HFFc6 (cell line): ENCODE data around the gene ZPLD1. TPM values are rescaled to one million over a fixed set of nuclear protein-coding genes. Genes with fewer than 3 reads are reported as not detected.

ENCODE experiments used
- DNase-seq: peaks from one replicate; pipeline ENCODE4 v3.0.0-alpha.2; 2018
- H3K27ac Mint-ChIP-seq: 2 replicates; pipeline ENCODE4 v1.8.0; 2020; ENCODE audit warnings: mild to moderate bottlenecking, mixed read lengths
- H3K27me3 Mint-ChIP-seq: 2 replicates; pipeline ENCODE4 v1.8.0; 2021; ENCODE audit warnings: mild to moderate bottlenecking, moderate library complexity, mixed read lengths; ENCODE audit not compliant: insufficient read depth
- H3K36me3 Mint-ChIP-seq: 2 replicates; pipeline ENCODE4 v1.8.0; 2021; ENCODE audit warnings: low read depth, mixed read lengths
- H3K4me1 Mint-ChIP-seq: 2 replicates; pipeline ENCODE4 v1.8.0; 2020; ENCODE audit warnings: low read depth, mixed read lengths
- H3K4me3 Mint-ChIP-seq: 2 replicates; pipeline ENCODE4 v1.8.0; 2020; ENCODE audit warnings: mild to moderate bottlenecking, moderate library complexity, mixed read lengths
- H3K9me3 Mint-ChIP-seq: 2 replicates; pipeline ENCODE4 v1.8.0; 2020; ENCODE audit warnings: mild to moderate bottlenecking, mixed read lengths
- CTCF ChIP-seq: fragments of 200-600 bp; sonication (generic); IDR thresholded peaks from 2 replicates; pipeline ENCODE4 v1.5.0; 2021; ENCODE audit warnings: antibody characterized with exemption, mild to moderate bottlenecking
- total RNA-seq, 6 experiments: library from RNA; stranded (reverse); fragmentation: NEBNext Ultra II Directional; extraction: Animal tissue kit (Norgen Biotek cat#: 25700); gene quantifications; 2 replicates in 1 of 6; 3 replicates in 5 of 6; pipeline ENCODE4 v1.2.3, GENCODE V29; 2021

Gene ZPLD1
- total RNA-seq, 6 experiments from 2014 or later: 0.07 to 0.19 (median 0.12) TPM; not detected in 3

DNA sequence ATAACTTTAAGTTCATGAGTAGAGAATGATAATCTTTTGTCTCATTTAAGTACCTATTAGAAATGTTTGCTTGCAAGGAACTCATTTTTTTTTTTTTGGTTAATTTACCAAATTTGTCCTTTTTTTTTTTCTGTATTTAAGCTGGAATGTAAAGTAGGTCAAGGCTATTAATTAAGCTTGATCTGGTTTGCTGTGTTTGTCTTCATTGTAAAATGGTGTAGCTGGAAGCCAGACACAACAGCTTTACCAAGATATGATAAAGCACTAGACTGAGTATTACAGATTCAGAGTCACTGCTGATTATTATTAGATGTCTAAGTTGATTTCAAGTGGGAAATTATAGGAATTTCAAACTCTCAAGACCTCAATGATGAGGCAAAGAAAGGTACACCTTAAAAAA is 15.0 kb upstream of the ZPLD1 start:
- Mint-ChIP-seq H3K4me3 (no peak overlapping the region), H3K36me3 (no peaks in the 10 kb centered on the region), H3K4me1 (peaks cover 7% of the 10 kb centered on the region; the same call in 1 of the 2 replicates), H3K9me3 (no peaks in the 10 kb centered on the region), H3K27me3 (peaks cover 3% of the 10 kb centered on the region; the same call in 1 of the 2 replicates), H3K27ac (no peak overlapping the region)
- no peak for DNase-seq
- no peak for TF ChIP-seq CTCF

DNA sequence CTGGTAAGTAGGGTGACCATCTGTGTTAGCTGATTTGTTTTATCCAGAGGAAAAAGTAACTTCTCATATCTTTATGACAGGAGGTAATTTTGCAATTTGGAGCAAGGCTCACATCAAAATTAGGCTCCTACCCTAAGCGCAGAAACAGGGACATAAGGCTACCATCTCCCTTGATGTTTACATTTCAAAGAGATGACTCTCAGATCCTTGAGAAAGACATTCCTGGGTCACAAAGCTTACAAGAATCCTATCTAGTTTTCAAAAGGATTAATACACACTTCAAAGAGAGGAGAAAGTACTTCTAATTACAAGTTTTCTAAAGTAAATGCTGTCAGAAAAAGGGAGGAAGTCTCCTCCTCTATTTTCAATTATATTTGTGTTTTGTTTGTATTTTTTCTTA is 7.0 kb downstream of the ZPLD1 start:
- peaks cover 4% of the 10 kb centered on the region; the same call in 1 of the 2 replicates for H3K27me3 Mint-ChIP-seq
- H3K4me1 Mint-ChIP-seq: no peaks in the 10 kb centered on the region
- no peaks in the 10 kb centered on the region for H3K36me3 Mint-ChIP-seq
- no peaks in the 10 kb centered on the region for H3K9me3 Mint-ChIP-seq
- no peak overlapping the region for H3K4me3 Mint-ChIP-seq
- no peak for DNase-seq
- TF ChIP-seq CTCF: no peak
- H3K27ac Mint-ChIP-seq: no peak overlapping the region

DNA sequence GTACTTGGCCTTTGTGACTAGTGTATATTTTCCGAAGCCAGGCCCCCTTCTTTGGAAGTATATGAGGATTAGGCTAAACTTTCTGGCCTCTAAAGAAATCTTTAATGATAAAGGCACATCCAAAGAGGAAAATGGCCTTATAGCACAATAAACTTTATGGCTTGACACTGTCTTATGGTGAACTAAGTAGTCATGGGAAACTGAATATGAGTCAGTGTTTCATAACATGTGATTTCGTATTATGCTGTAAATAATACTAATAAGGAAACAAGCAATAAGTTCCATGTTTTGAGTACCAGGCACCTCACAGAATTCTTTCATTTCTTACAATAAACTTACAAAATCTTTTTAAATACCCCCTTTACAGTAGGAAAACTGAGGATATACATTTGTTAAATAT is 8.2 kb downstream of the ZPLD1 start:
- Mint-ChIP-seq H3K27ac (no peak overlapping the region), H3K4me3 (no peak overlapping the region), H3K27me3 (peaks cover 2% of the 10 kb centered on the region; the same call in 1 of the 2 replicates), H3K4me1 (no peaks in the 10 kb centered on the region), H3K36me3 (no peaks in the 10 kb centered on the region), H3K9me3 (no peaks in the 10 kb centered on the region)
- DNase-seq: no peak
- no peak for TF ChIP-seq CTCF

GRCh38 chr3:102444101-102444500 is 9.3 kb downstream of the ZPLD1 start:
- no peaks in the 10 kb centered on the region for H3K9me3 Mint-ChIP-seq
- H3K4me1 Mint-ChIP-seq: no peaks in the 10 kb centered on the region
- no peak overlapping the region for H3K4me3 Mint-ChIP-seq
- H3K27ac Mint-ChIP-seq: no peak overlapping the region
- no peak for TF ChIP-seq CTCF
- H3K27me3 Mint-ChIP-seq: no peaks in the 10 kb centered on the region
- H3K36me3 Mint-ChIP-seq: no peaks in the 10 kb centered on the region
- no peak for DNase-seq

DNA sequence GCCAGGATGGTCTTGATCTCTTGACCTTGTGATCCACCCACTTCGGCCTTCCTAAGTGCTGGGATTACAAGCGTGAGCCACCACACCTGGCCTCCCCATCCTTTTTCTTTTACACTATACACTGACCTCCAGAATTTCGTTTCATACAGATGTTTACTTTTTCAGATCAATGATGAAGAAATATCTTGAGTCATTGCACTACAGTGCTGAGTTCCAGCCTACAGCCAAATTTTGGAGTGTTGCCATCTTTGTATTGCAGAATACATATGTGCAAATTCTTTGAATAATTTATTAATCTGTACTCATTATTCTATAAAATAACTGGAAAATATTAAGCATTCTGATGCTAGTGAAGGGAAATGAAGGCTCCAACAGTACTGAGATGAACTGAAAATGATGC is 12.5 kb downstream of the ZPLD1 start:
- no peak overlapping the region for H3K27ac Mint-ChIP-seq
- H3K27me3 Mint-ChIP-seq: no peaks in the 10 kb centered on the region
- H3K9me3 Mint-ChIP-seq: no peaks in the 10 kb centered on the region
- H3K4me1 Mint-ChIP-seq: no peaks in the 10 kb centered on the region
- DNase-seq: no peak
- H3K4me3 Mint-ChIP-seq: no peak overlapping the region
- no peak for TF ChIP-seq CTCF
- no peaks in the 10 kb centered on the region for H3K36me3 Mint-ChIP-seq

GRCh38 chr3:102449341-102449740 is 14.5 kb downstream of the ZPLD1 start:
- Mint-ChIP-seq H3K4me1 (no peaks in the 10 kb centered on the region), H3K27ac (no peak overlapping the region), H3K9me3 (no peaks in the 10 kb centered on the region), H3K27me3 (no peaks in the 10 kb centered on the region), H3K4me3 (no peak overlapping the region), H3K36me3 (no peaks in the 10 kb centered on the region)
- DNase-seq: no peak
- TF ChIP-seq CTCF: no peak
